Small intestine (tissue), 7 donors: Measurements from ENCODE around the gene RELN. TPM values are rescaled to one million over a fixed set of nuclear protein-coding genes. Genes with fewer than 3 reads are reported as not detected.

Experiments used
- DNase-seq, 2 donors: peaks; one replicate each; pipeline versions ENCODE4 v3.0.0 to v3.0.0-alpha.2; 2013
- FAIRE-seq: peaks from 2 replicates; lab custom pipeline; 2012; peaks lifted over from hg19 to GRCh38; lab: Jason Lieb, UNC
- H3K27ac ChIP-seq, 3 donors: one replicate each; pipeline ENCODE4 v1.5.1; 2013; ENCODE audit warnings: low read length in 2 of 3, mild to moderate bottlenecking in 2 of 3, control low read depth in 1 of 3, inconsistent platforms in 1 of 3, low read depth in 1 of 3, moderate library complexity in 1 of 3
- H3K27me3 ChIP-seq, 3 donors: one replicate each; pipeline ENCODE4 v1.6.1; 2013; ENCODE audit warnings: low read length in 3 of 3, inconsistent platforms in 1 of 3; ENCODE audit not compliant: control insufficient read depth in 3 of 3, insufficient read depth in 3 of 3
- H3K36me3 ChIP-seq, 3 donors: one replicate each; pipeline ENCODE4 v1.6.1; 2013; ENCODE audit warnings: low read length in 3 of 3, inconsistent platforms in 1 of 3, low read depth in 1 of 3, mild to moderate bottlenecking in 1 of 3, moderate library complexity in 1 of 3; ENCODE audit not compliant: control insufficient read depth in 3 of 3, insufficient read depth in 2 of 3
- H3K4me1 ChIP-seq, 3 donors: one replicate each; pipeline ENCODE4 v1.6.1; 2013; ENCODE audit warnings: low read length in 2 of 3, inconsistent platforms in 1 of 3, low read depth in 1 of 3, mild to moderate bottlenecking in 1 of 3, moderate library complexity in 1 of 3; ENCODE audit not compliant: control insufficient read depth in 3 of 3, insufficient read depth in 2 of 3
- H3K4me3 ChIP-seq, 3 donors: one replicate each; pipeline ENCODE4 v1.5.1; 2013; ENCODE audit warnings: low read length in 3 of 3, control low read depth in 1 of 3, inconsistent platforms in 1 of 3, low read depth in 1 of 3, mild to moderate bottlenecking in 1 of 3, moderate library complexity in 1 of 3
- H3K9me3 ChIP-seq, 2 donors: one replicate each; pipeline ENCODE4 v1.6.1; 2013; ENCODE audit warnings: low read depth in 1 of 2, low read length in 1 of 2; ENCODE audit not compliant: control insufficient read depth in 2 of 2, insufficient read depth in 1 of 2
- WGBS, 3 donors: extraction: QIAGEN DNeasy Blood & Tissue Kit; methylation state at CpG; one replicate each; pipeline ENCODE4 v1.1.7; 2013; 5-methylcytosine and 5-hydroxymethylcytosine counted together
- polyA plus RNA-seq, 4 donors: library from polyadenylated mRNA; stranded (reverse) in 3 of 4; unstranded in 1 of 4; fragments of 200-250 nt in 3 of 4; fragments of 120-200 nt in 1 of 4; gene quantifications; one replicate each; pipeline versions ENCODE4 v1.2.1 to v1.2.3, GENCODE V29; 2013
- donor health status: healthy with polysubstance abuse.
- donor health status: control.
- donor health status: control.
- donor health status: Bipolar disorder and iron deficiency.
- donor health status: healthy.

RELN gene
- polyA plus RNA-seq, 4 donors, result 3.4 to 8.1 TPM; not detected in 2

- no peak for DNase-seq
- Histone ChIP-seq H3K27ac (no peak overlapping the region), H3K9me3 (no peaks in the 10 kb centered on the region), H3K27me3 (peaks cover 0 to 4% (median 0%) of the 10 kb centered on the region in 3 donors), H3K4me3 (no peak overlapping the region), H3K36me3 (no peaks in the 10 kb centered on the region), H3K4me1 (no peaks in the 10 kb centered on the region)
- no peak for FAIRE-seq
- WGBS, 3 donors, result 41 to 59% (median 44%) methylated on average over 3 of the region's 3 CpGs
Measured at GRCh38 chr7:104007614-104008013, 18.2 kb upstream of the RELN start.

GRCh38 chr7:104005197-104005596 lies 15.7 kb upstream of the RELN start:
- H3K27ac ChIP-seq, result no peak overlapping the region
- 78 to 87% (median 85%) methylated on average over 4 of the region's 4 CpGs for WGBS, 3 donors
- H3K36me3 ChIP-seq, result no peaks in the 10 kb centered on the region
- H3K4me3 ChIP-seq, result no peak overlapping the region
- no peaks in the 10 kb centered on the region for H3K4me1 ChIP-seq
- FAIRE-seq, result no peak
- H3K9me3 ChIP-seq, result no peaks in the 10 kb centered on the region
- no peak for DNase-seq
- H3K27me3 ChIP-seq, result peaks cover 0 to 4% (median 0%) of the 10 kb centered on the region in 3 donors

GRCh38 chr7:103996639-103997038 lies 7.2 kb upstream of the RELN start:
- WGBS, 3 donors, result 44 to 48% (median 45%) methylated on average over 2 of the region's 2 CpGs
- H3K4me3 ChIP-seq, result no peak overlapping the region
- H3K27me3 ChIP-seq, result peaks cover 0 to 4% (median 0%) of the 10 kb centered on the region in 3 donors
- FAIRE-seq (no peak), DNase-seq (no peak)
- H3K36me3 ChIP-seq, result no peaks in the 10 kb centered on the region
- no peaks in the 10 kb centered on the region for H3K4me1 ChIP-seq
- H3K9me3 ChIP-seq, result no peaks in the 10 kb centered on the region
- H3K27ac ChIP-seq, result no peak overlapping the region

GRCh38 chr7:103996017-103996551 lies 6.6 kb upstream of the RELN start:
- no peaks in the 10 kb centered on the region for H3K36me3 ChIP-seq
- no peaks in the 10 kb centered on the region for H3K9me3 ChIP-seq
- no peak overlapping the region for H3K4me3 ChIP-seq
- peaks cover 0 to 9% (median 1%) of the 10 kb centered on the region in 3 donors for H3K27me3 ChIP-seq
- WGBS, 3 donors, result 67 to 78% (median 69%) methylated on average over 4 of the region's 4 CpGs
- H3K27ac ChIP-seq, result no peak overlapping the region
- FAIRE-seq, result no peak
- H3K4me1 ChIP-seq, result no peaks in the 10 kb centered on the region
- no peak for DNase-seq

- H3K36me3 ChIP-seq, result no peaks in the 10 kb centered on the region
- FAIRE-seq, result no peak
- H3K27me3 ChIP-seq, result peaks cover 0 to 14% (median 5%) of the 10 kb centered on the region in 3 donors
- H3K4me3 ChIP-seq, result no peak overlapping the region
- no peaks in the 10 kb centered on the region for H3K9me3 ChIP-seq
- no peaks in the 10 kb centered on the region for H3K4me1 ChIP-seq
- no peak for DNase-seq
- no peak overlapping the region for H3K27ac ChIP-seq
Measured at GRCh38 chr7:103995554-103995953, 6.1 kb upstream of the RELN start.

- no peaks in the 10 kb centered on the region for H3K36me3 ChIP-seq
- H3K27me3 ChIP-seq, result peaks cover 8 to 29% (median 18%) of the 10 kb centered on the region in 3 donors
- FAIRE-seq, result no peak
- no peak overlapping the region for H3K27ac ChIP-seq
- H3K9me3 ChIP-seq, result no peaks in the 10 kb centered on the region
- no peak for DNase-seq
- peaks cover 0 to 2% (median 0%) of the 10 kb centered on the region in 3 donors for H3K4me1 ChIP-seq
- 82 to 89% (median 88%) methylated on average over 1 of the region's 1 CpG for WGBS, 3 donors
- no peak overlapping the region for H3K4me3 ChIP-seq
Measured at GRCh38 chr7:103993551-103993950, 4.1 kb upstream of the RELN start.

- no peak for FAIRE-seq
- Histone ChIP-seq H3K4me1 (peaks cover 0 to 2% (median 0%) of the 10 kb centered on the region in 3 donors), H3K27me3 (peaks cover 10 to 41% (median 22%) of the 10 kb centered on the region in 3 donors), H3K27ac (no peak overlapping the region), H3K4me3 (no peak overlapping the region), H3K9me3 (no peaks in the 10 kb centered on the region), H3K36me3 (no peaks in the 10 kb centered on the region)
- 66 to 68% (median 67%) methylated on average over 2 of the region's 2 CpGs for WGBS, 3 donors
- no peak for DNase-seq
Measured at GRCh38 chr7:103991406-103991805, 1.9 kb upstream of the RELN start.

GRCh38 chr7:103990991-103991390 lies 1.5 kb upstream of the RELN start:
- Histone ChIP-seq H3K27me3 (peaks cover 10 to 41% (median 22%) of the 10 kb centered on the region in 3 donors), H3K27ac (no peak overlapping the region), H3K4me1 (peaks cover 0 to 2% (median 0%) of the 10 kb centered on the region in 3 donors), H3K9me3 (no peaks in the 10 kb centered on the region), H3K4me3 (no peak overlapping the region), H3K36me3 (no peaks in the 10 kb centered on the region)
- no peak for FAIRE-seq
- DNase-seq, result no peak
- WGBS, 3 donors, result 46 to 56% (median 52%) methylated on average over 4 of the region's 4 CpGs
